ENCODE results near the gene ATP8B3.
A peak's percentile ranks its signal among the peaks of the same experiment; 100 is the strongest.

ATP8B3 gene

GRCh38 chr19:1839658-1840540 lies 27.8 kb upstream of the ATP8B3 start:
- no peak overlapping the region for H3K9ac ChIP-seq (ENCODE audit: low read length)
- H3K36me3 ChIP-seq (ENCODE audit: control insufficient read depth, insufficient read depth, low read length), result no peaks in the 10 kb centered on the region
- H3K4me1 ChIP-seq (ENCODE audit: control insufficient read depth, insufficient read depth, low read length), result no peaks in the 10 kb centered on the region
- no peak overlapping the region for H3K27ac ChIP-seq (ENCODE audit: low read depth, low read length)
- H3K4me3 ChIP-seq (ENCODE audit: low read length), result peak overlapping the region; percentile 8
- H3K27me3 ChIP-seq (ENCODE audit: control insufficient read depth, insufficient read depth, low read length), result no peaks in the 10 kb centered on the region

GRCh38 chr19:1837625-1838105 lies 25.6 kb upstream of the ATP8B3 start:
- peak overlapping the region; percentile 32 for H3K4me3 ChIP-seq (ENCODE audit: low read length)
- H3K36me3 ChIP-seq (ENCODE audit: control insufficient read depth, insufficient read depth, low read length), result no peaks in the 10 kb centered on the region
- peak overlapping the region; percentile 24 for H3K27ac ChIP-seq (ENCODE audit: low read depth, low read length)
- no peak overlapping the region for H3K9ac ChIP-seq (ENCODE audit: low read length)
- no peaks in the 10 kb centered on the region for H3K27me3 ChIP-seq (ENCODE audit: control insufficient read depth, insufficient read depth, low read length)
- no peaks in the 10 kb centered on the region for H3K4me1 ChIP-seq (ENCODE audit: control insufficient read depth, insufficient read depth, low read length)

- Histone ChIP-seq H3K9ac (ENCODE audit: low read length) (no peak overlapping the region), H3K4me1 (ENCODE audit: control insufficient read depth, insufficient read depth, low read length) (no peaks in the 10 kb centered on the region), H3K27me3 (ENCODE audit: control insufficient read depth, insufficient read depth, low read length) (no peaks in the 10 kb centered on the region), H3K4me3 (ENCODE audit: low read length) (no peak overlapping the region), H3K27ac (ENCODE audit: low read depth, low read length) (no peak overlapping the region), H3K36me3 (ENCODE audit: control insufficient read depth, insufficient read depth, low read length) (peaks cover under 1% of the 10 kb centered on the region)
These were observed 25.1 kb upstream of the ATP8B3 start for GRCh38 chr19:1837222-1837565.

GRCh38 chr19:1836458-1837221 lies 24.6 kb upstream of the ATP8B3 start:
- H3K36me3 ChIP-seq (ENCODE audit: control insufficient read depth, insufficient read depth, low read length), result peaks cover 3% of the 10 kb centered on the region
- no peak overlapping the region for H3K9ac ChIP-seq (ENCODE audit: low read length)
- H3K4me3 ChIP-seq (ENCODE audit: low read length), result no peak overlapping the region
- H3K4me1 ChIP-seq (ENCODE audit: control insufficient read depth, insufficient read depth, low read length), result no peaks in the 10 kb centered on the region
- H3K27me3 ChIP-seq (ENCODE audit: control insufficient read depth, insufficient read depth, low read length), result no peaks in the 10 kb centered on the region
- H3K27ac ChIP-seq (ENCODE audit: low read depth, low read length), result no peak overlapping the region

GRCh38 chr19:1833540-1833939 lies 21.5 kb upstream of the ATP8B3 start:
- Histone ChIP-seq H3K27me3 (ENCODE audit: control insufficient read depth, insufficient read depth, low read length) (no peaks in the 10 kb centered on the region), H3K36me3 (ENCODE audit: control insufficient read depth, insufficient read depth, low read length) (peaks cover 3% of the 10 kb centered on the region), H3K27ac (ENCODE audit: low read depth, low read length) (no peak overlapping the region), H3K9ac (ENCODE audit: low read length) (no peak overlapping the region), H3K4me3 (ENCODE audit: low read length) (no peak overlapping the region), H3K4me1 (ENCODE audit: control insufficient read depth, insufficient read depth, low read length) (no peaks in the 10 kb centered on the region)

- H3K9ac ChIP-seq (ENCODE audit: low read length), result no peak overlapping the region
- no peak overlapping the region for H3K27ac ChIP-seq (ENCODE audit: low read depth, low read length)
- peaks cover 3% of the 10 kb centered on the region for H3K36me3 ChIP-seq (ENCODE audit: control insufficient read depth, insufficient read depth, low read length)
- H3K4me1 ChIP-seq (ENCODE audit: control insufficient read depth, insufficient read depth, low read length), result no peaks in the 10 kb centered on the region
- no peak overlapping the region for H3K4me3 ChIP-seq (ENCODE audit: low read length)
- H3K27me3 ChIP-seq (ENCODE audit: control insufficient read depth, insufficient read depth, low read length), result no peaks in the 10 kb centered on the region
These were observed 20.1 kb upstream of the ATP8B3 start for GRCh38 chr19:1832046-1832663.

- Histone ChIP-seq H3K4me1 (ENCODE audit: control insufficient read depth, insufficient read depth, low read length) (no peaks in the 10 kb centered on the region), H3K27ac (ENCODE audit: low read depth, low read length) (no peak overlapping the region), H3K4me3 (ENCODE audit: low read length) (no peak overlapping the region), H3K36me3 (ENCODE audit: control insufficient read depth, insufficient read depth, low read length) (peaks cover 3% of the 10 kb centered on the region), H3K27me3 (ENCODE audit: control insufficient read depth, insufficient read depth, low read length) (no peaks in the 10 kb centered on the region), H3K9ac (ENCODE audit: low read length) (no peak overlapping the region)
These were observed 18.9 kb upstream of the ATP8B3 start for GRCh38 chr19:1830978-1831377.

GRCh38 chr19:1830568-1830967 lies 18.5 kb upstream of the ATP8B3 start:
- Histone ChIP-seq H3K4me3 (ENCODE audit: low read length) (no peak overlapping the region), H3K27me3 (ENCODE audit: control insufficient read depth, insufficient read depth, low read length) (no peaks in the 10 kb centered on the region), H3K4me1 (ENCODE audit: control insufficient read depth, insufficient read depth, low read length) (no peaks in the 10 kb centered on the region), H3K27ac (ENCODE audit: low read depth, low read length) (no peak overlapping the region), H3K9ac (ENCODE audit: low read length) (no peak overlapping the region), H3K36me3 (ENCODE audit: control insufficient read depth, insufficient read depth, low read length) (peaks cover 3% of the 10 kb centered on the region)

- no peak overlapping the region for H3K4me3 ChIP-seq (ENCODE audit: low read length)
- peaks cover 3% of the 10 kb centered on the region for H3K36me3 ChIP-seq (ENCODE audit: control insufficient read depth, insufficient read depth, low read length)
- no peaks in the 10 kb centered on the region for H3K27me3 ChIP-seq (ENCODE audit: control insufficient read depth, insufficient read depth, low read length)
- no peak overlapping the region for H3K9ac ChIP-seq (ENCODE audit: low read length)
- peak overlapping the region; percentile 30 for H3K27ac ChIP-seq (ENCODE audit: low read depth, low read length)
- no peaks in the 10 kb centered on the region for H3K4me1 ChIP-seq (ENCODE audit: control insufficient read depth, insufficient read depth, low read length)
These were observed 17.9 kb upstream of the ATP8B3 start for GRCh38 chr19:1829958-1830357.

GRCh38 chr19:1828279-1829238 lies 16.5 kb upstream of the ATP8B3 start:
- H3K36me3 ChIP-seq (ENCODE audit: control insufficient read depth, insufficient read depth, low read length), result peaks cover 9% of the 10 kb centered on the region
- no peak overlapping the region for H3K9ac ChIP-seq (ENCODE audit: low read length)
- no peak overlapping the region for H3K4me3 ChIP-seq (ENCODE audit: low read length)
- no peaks in the 10 kb centered on the region for H3K4me1 ChIP-seq (ENCODE audit: control insufficient read depth, insufficient read depth, low read length)
- H3K27me3 ChIP-seq (ENCODE audit: control insufficient read depth, insufficient read depth, low read length), result no peaks in the 10 kb centered on the region
- no peak overlapping the region for H3K27ac ChIP-seq (ENCODE audit: low read depth, low read length)

- H3K27me3 ChIP-seq (ENCODE audit: control insufficient read depth, insufficient read depth, low read length), result no peaks in the 10 kb centered on the region
- no peak overlapping the region for H3K27ac ChIP-seq (ENCODE audit: low read depth, low read length)
- no peak overlapping the region for H3K4me3 ChIP-seq (ENCODE audit: low read length)
- no peak overlapping the region for H3K9ac ChIP-seq (ENCODE audit: low read length)
- H3K36me3 ChIP-seq (ENCODE audit: control insufficient read depth, insufficient read depth, low read length), result peaks cover 9% of the 10 kb centered on the region
- H3K4me1 ChIP-seq (ENCODE audit: control insufficient read depth, insufficient read depth, low read length), result no peaks in the 10 kb centered on the region
These were observed 15.6 kb upstream of the ATP8B3 start for GRCh38 chr19:1827566-1828278.
